Esophagus muscularis mucosa (tissue), 4 donors: ENCODE measurements around the gene AMOTL1. TPM values are rescaled to one million over a fixed set of nuclear protein-coding genes. Genes with fewer than 3 reads are reported as not detected.
A peak's percentile ranks its signal among the peaks of the same experiment; 100 is the strongest.

ENCODE experiments used
- DNase-seq: peaks from one replicate; pipeline ENCODE4 v3.0.0-alpha.2; 2017; ENCODE audit errors: extremely low spot score
- H3K27ac ChIP-seq, 4 donors: fragments of 200-600 bp; sonication (generic); replicated peaks in 1 of 4; 1 replicate in 3 of 4; 2 replicates in 1 of 4; pipeline ENCODE4 v1.5.1; 2016 to 2019; ENCODE audit warnings: mild to moderate bottlenecking in 1 of 4
- H3K27me3 ChIP-seq, 4 donors: fragments of 200-600 bp; sonication (generic); one replicate each; pipeline versions ENCODE4 v1.5.1 to v1.6.0; 2016 to 2019
- H3K36me3 ChIP-seq, 4 donors: fragments of 200-600 bp; sonication (generic); one replicate each; pipeline ENCODE4 v1.5.1; 2016 to 2019
- H3K4me1 ChIP-seq, 4 donors: fragments of 200-600 bp; sonication (generic); one replicate each; pipeline ENCODE4 v1.5.1; 2016 to 2019
- H3K4me3 ChIP-seq, 4 donors: fragments of 200-600 bp; sonication (generic); 1 replicate in 2 of 4; 2 replicates in 2 of 4; pipeline ENCODE4 v1.5.1; 2016 to 2019; ENCODE audit warnings: mild to moderate bottlenecking in 4 of 4, moderate library complexity in 1 of 4
- H3K9me3 ChIP-seq, 4 donors: fragments of 200-600 bp; sonication (generic); 1 replicate in 3 of 4; 2 replicates in 1 of 4; pipeline ENCODE4 v1.5.1; 2016 to 2019
- CTCF ChIP-seq, 3 experiments: fragments of 200-600 bp in 2 of 3; fragments of 450-650 bp in 1 of 3; sonication (generic) in 2 of 3; IDR thresholded peaks; one replicate each; pipeline ENCODE4 v1.5.1; 2017 to 2019; ENCODE audit warnings: antibody characterized with exemption in 3 of 3, mild to moderate bottlenecking in 2 of 3, moderate library complexity in 1 of 3
- EP300 ChIP-seq: sonication (generic); formaldehyde crosslinking; IDR thresholded peaks from one replicate; pipeline ENCODE4 v1.6.1; 2017; ENCODE audit warnings: antibody characterized with exemption
- POLR2A ChIP-seq: fragments of 450-650 bp; IDR thresholded peaks from one replicate; pipeline ENCODE4 v1.6.1; 2017; ENCODE audit warnings: antibody characterized with exemption, moderate library complexity, mild to moderate bottlenecking, low read depth
- POLR2AphosphoS5 ChIP-seq, 2 donors: sonication (generic); formaldehyde crosslinking; IDR thresholded peaks; one replicate each; pipeline ENCODE4 v1.6.1; 2017; ENCODE audit warnings: antibody characterized with exemption in 2 of 2
- WGBS: methylation state at CpG from one replicate; pipeline ENCODE4 v1.1.5; 2018; 5-methylcytosine and 5-hydroxymethylcytosine counted together
- intact Hi-C: fragments of 100-400 bp; cut with DNase I; formaldehyde crosslinking; loops from one replicate; pipeline ENCODE4 v1.15.1; 2023
- total RNA-seq, 4 donors: library from RNA; depleted of rRNA; stranded (reverse); fragments of >200 nt; gene quantifications; one replicate each; pipeline versions ENCODE4 v1.1.0 to v1.2.1, GENCODE V29; 2016

The AMOTL1 gene
- total RNA-seq, 4 donors from 2014 or later: 172 to 259 (median 182) TPM

- TF ChIP-seq CTCF (IDR thresholded peaks at IDR 0.05): no peak
- no peak for TF ChIP-seq POLR2A
- TF ChIP-seq POLR2AphosphoS5 (IDR thresholded peaks at IDR 0.05): peak in 1 of 2 donors; percentile 38
- Histone ChIP-seq H3K36me3 (no peaks in the 10 kb centered on the region), H3K9me3 (no peaks in the 10 kb centered on the region), H3K4me3 (no peak overlapping the region), H3K27me3 (no peaks in the 10 kb centered on the region), H3K27ac (peak overlapping the region; percentile 76 to 82 (median 80)), H3K4me1 (peaks cover 26 to 69% (median 54%) of the 10 kb centered on the region in 4 donors)
- intact Hi-C loops: no loop called here
- no peak for DNase-seq
- WGBS: 76% methylated on average over 5 of the region's 5 CpGs
These were observed 16.9 kb upstream of the AMOTL1 start for GRCh38 chr11:94751218-94751609.

- Histone ChIP-seq H3K27ac (peak overlapping the region; percentile 76 to 82 (median 80)), H3K4me1 (peaks cover 26 to 69% (median 55%) of the 10 kb centered on the region in 4 donors), H3K36me3 (no peaks in the 10 kb centered on the region), H3K27me3 (no peaks in the 10 kb centered on the region), H3K9me3 (no peaks in the 10 kb centered on the region), H3K4me3 (peak overlapping the region in 2 of 4 donors; percentile 11 to 14)
- no peak for DNase-seq
- intact Hi-C loops: no loop called here
- WGBS: 54% methylated on average over 5 of the region's 5 CpGs
- TF ChIP-seq POLR2AphosphoS5 (IDR thresholded peaks at IDR 0.05): no peak
- TF ChIP-seq POLR2A: no peak
- no peak for TF ChIP-seq CTCF (IDR thresholded peaks at IDR 0.05)
These were observed 16.4 kb upstream of the AMOTL1 start for GRCh38 chr11:94751786-94752185.

- WGBS: 64% methylated on average over 1 of the region's 1 CpG
- Histone ChIP-seq H3K36me3 (no peaks in the 10 kb centered on the region), H3K27ac (peak overlapping the region; percentile 76 to 82 (median 80)), H3K9me3 (no peaks in the 10 kb centered on the region), H3K4me1 (peaks cover 26 to 72% (median 62%) of the 10 kb centered on the region in 4 donors), H3K4me3 (no peak overlapping the region), H3K27me3 (no peaks in the 10 kb centered on the region)
- intact Hi-C loops: no loop called here
- no peak for DNase-seq
- no peak for TF ChIP-seq CTCF (IDR thresholded peaks at IDR 0.05)
- no peak for TF ChIP-seq POLR2A
- no peak for TF ChIP-seq POLR2AphosphoS5 (IDR thresholded peaks at IDR 0.05)
- no peak for TF ChIP-seq EP300
These were observed 14.5 kb upstream of the AMOTL1 start for GRCh38 chr11:94753630-94754029.

- H3K4me3 ChIP-seq: no peak overlapping the region
- TF ChIP-seq CTCF (IDR thresholded peaks at IDR 0.05) (no peak), EP300 (no peak), POLR2AphosphoS5 (IDR thresholded peaks at IDR 0.05) (no peak), POLR2A (no peak)
- WGBS: 88% methylated on average over 2 of the region's 2 CpGs
- no peak for DNase-seq
- intact Hi-C loops: no loop called here
- no peaks in the 10 kb centered on the region for H3K36me3 ChIP-seq
- peak overlapping the region; percentile 76 to 82 (median 80) for H3K27ac ChIP-seq
- no peaks in the 10 kb centered on the region for H3K9me3 ChIP-seq
- no peaks in the 10 kb centered on the region for H3K27me3 ChIP-seq
- H3K4me1 ChIP-seq: peaks cover 26 to 72% (median 63%) of the 10 kb centered on the region in 4 donors
These were observed 13.8 kb upstream of the AMOTL1 start for GRCh38 chr11:94754335-94754734.

GRCh38 chr11:94754819-94755218, 13.3 kb upstream of the AMOTL1 start:
- DNase-seq: no peak
- no peak overlapping the region for H3K4me3 ChIP-seq
- TF ChIP-seq CTCF (IDR thresholded peaks at IDR 0.05) (no peak), POLR2A (no peak), EP300 (no peak), POLR2AphosphoS5 (IDR thresholded peaks at IDR 0.05) (no peak)
- no peaks in the 10 kb centered on the region for H3K36me3 ChIP-seq
- H3K27me3 ChIP-seq: no peaks in the 10 kb centered on the region
- intact Hi-C loops: no loop called here
- H3K4me1 ChIP-seq: peaks cover 26 to 71% (median 61%) of the 10 kb centered on the region in 4 donors
- H3K27ac ChIP-seq: no peak overlapping the region
- 97% methylated on average over 2 of the region's 2 CpGs for WGBS
- H3K9me3 ChIP-seq: no peaks in the 10 kb centered on the region
